ENCODE results near the gene CDC14C.
"Not testable (repeated sequence)": the region's sequence is repeated elsewhere in the genome, so short reads cannot be mapped to it uniquely, and the experiment has no call there.

The CDC14C gene

DNA sequence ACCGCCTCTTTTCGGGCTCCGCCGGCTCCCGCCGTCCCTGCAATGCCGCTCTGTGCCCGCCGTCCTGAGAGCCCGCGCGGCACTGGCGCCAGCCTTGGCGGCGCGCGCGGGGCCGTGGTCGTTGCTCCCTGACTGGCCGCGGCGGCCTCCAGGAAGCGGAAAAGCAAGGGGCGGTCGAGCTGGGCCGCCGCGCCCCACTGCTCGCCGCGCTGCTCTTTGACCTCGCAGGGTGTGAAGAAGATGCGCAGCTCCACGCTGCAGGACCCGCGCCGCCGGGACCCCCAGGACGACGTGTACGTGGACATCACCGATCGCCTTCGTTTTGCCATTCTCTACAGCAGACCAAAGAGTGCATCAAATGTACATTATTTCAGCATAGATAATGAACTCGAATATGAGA is at the start of gene CDC14C:
Gene CDC14C (plus strand): TSS at position 115 of the 400 bp plus-strand sequence. CDS start 126 bp downstream, at position 241.
- no peak for DNase-seq

- peak; percentile 14 for DNase-seq
These were observed 49.1 kb upstream of the CDC14C start for GRCh38 chr7:48875045-48875916.

GRCh38 chr7:48876087-48876486 is 48.3 kb upstream of the CDC14C start:
- DNase-seq: no peak

GRCh38 chr7:48880851-48881250 is 43.5 kb upstream of the CDC14C start:
- no peak for DNase-seq

- no peak for DNase-seq
These were observed 36.8 kb upstream of the CDC14C start for GRCh38 chr7:48887500-48887899.

DNA sequence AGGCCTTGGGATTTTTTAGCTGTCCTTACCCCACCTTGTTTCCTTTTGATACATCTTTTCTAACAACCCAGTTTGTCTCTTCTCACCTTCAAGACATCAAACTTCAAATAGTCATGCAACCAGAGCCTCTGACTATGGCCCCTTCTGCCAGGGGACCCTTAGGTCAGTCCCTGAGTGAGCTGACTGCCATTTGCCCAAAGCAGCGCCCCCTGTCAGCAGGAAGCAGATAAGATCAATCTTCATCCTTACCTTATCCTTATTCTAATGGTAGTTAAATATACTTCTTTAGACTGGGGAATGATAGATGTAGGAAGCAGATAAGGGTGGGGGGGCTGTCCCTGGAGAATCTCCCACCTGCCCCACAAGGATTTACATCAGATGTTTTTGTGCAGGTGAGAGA is 29.8 kb upstream of the CDC14C start:
- no peak for DNase-seq

- DNase-seq: no peak
These were observed 24.4 kb upstream of the CDC14C start for GRCh38 chr7:48899932-48900331.

DNA sequence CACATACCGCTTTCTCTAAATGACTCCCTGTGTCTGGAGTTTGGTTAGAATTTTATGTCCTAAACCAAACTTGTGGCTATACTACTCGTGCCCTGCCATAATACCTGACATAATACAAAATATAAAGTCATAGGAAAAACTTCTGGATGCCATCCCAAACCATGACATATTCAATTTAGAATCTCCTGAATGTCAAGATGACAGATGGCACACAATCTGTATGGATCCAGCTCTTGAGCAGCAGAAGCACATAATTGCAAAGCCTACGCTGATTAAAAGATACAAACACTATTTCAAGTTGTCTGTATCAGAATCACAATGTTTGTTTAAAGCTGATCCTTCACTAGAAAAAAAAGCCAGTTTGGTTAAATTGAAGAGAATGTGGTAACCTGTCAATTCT is 22.4 kb upstream of the CDC14C start:
- DNase-seq: no peak

GRCh38 chr7:48904975-48905374 is 19.4 kb upstream of the CDC14C start:
- no peak for DNase-seq

- DNase-seq: not testable (repeated sequence)
These were observed 18.7 kb upstream of the CDC14C start for GRCh38 chr7:48905686-48906085.

- not testable (repeated sequence) for DNase-seq
These were observed 14.5 kb upstream of the CDC14C start for GRCh38 chr7:48909887-48910286.

DNA sequence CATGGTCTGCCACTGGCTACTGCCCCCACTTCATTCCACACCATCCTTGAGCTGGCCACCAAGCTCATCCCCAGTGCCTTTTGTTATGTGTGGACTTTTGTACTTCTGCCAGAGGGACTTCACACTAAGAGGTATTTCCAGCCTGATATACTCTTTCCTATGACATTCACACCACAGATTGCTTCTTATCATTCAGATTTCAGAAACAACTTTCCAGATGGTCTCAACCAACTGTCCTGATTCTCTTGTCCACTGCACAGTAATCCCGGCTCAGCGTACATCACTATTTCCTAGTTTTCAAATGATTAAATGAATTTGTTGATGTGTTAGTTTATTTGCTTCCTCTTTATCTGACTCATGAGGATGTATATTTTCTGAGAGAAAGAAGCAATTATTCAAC is 7.1 kb downstream of the CDC14C start:
- DNase-seq: no peak

- DNase-seq: no peak
These were observed 8.0 kb downstream of the CDC14C start for GRCh38 chr7:48932126-48932910.

- DNase-seq: no peak
These were observed 9.3 kb downstream of the CDC14C start for GRCh38 chr7:48933549-48934085.

GRCh38 chr7:48938539-48939295 is 14.4 kb downstream of the CDC14C start:
- DNase-seq: no peak

- DNase-seq: no peak
These were observed 19.1 kb downstream of the CDC14C start for GRCh38 chr7:48943279-48943990.

- no peak for DNase-seq
These were observed 31.6 kb downstream of the CDC14C start for GRCh38 chr7:48955916-48956315.

- DNase-seq: peak; percentile 74
These were observed 35.3 kb downstream of the CDC14C start for GRCh38 chr7:48959676-48960075.

- DNase-seq: no peak
These were observed 38.6 kb downstream of the CDC14C start for GRCh38 chr7:48962821-48963505.

DNA sequence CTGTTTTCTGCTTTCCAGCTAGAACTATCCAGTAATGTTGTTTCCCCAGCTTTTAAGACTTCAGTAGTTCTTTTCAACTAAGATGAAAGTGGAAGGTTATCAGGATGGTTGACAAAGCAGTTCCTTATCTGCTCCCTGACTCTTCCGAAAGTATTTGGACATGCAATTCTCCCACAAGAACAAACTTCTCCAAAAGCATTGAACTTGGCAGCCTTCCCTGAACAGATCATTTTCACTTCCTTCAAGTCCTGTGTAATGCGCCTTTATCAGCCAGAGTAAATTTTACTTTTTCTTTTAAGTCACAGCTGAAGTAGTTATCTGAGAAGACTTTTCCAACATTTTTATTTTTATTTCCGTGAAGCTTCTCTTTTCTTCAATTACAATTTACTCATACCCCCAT is 39.7 kb downstream of the CDC14C start:
- DNase-seq: no peak

- DNase-seq: no peak
These were observed 46.8 kb downstream of the CDC14C start for GRCh38 chr7:48971173-48971572.

DNA sequence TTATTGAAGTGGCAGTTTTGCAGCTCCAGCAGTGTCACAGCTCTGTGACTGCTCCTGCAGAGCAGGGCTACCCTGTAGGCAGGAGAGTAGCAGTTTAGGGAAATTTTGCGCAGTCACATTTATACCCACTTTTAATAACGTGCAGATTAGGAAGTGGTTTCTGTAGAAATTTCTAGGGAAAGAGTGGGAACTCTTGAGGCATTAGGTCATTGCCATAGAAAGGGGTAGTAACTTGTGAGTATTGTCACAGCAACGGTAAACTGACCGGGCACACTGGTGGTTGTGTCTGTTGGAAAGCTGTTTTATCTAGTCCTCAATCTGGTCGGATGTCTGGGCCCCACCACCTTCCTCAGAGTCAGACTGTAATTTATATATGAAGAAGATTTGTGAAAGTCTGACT is 51.9 kb downstream of the CDC14C start:
- no peak for DNase-seq
